ENCODE measurements around the gene TSPAN7.

TSPAN7 gene

DNA sequence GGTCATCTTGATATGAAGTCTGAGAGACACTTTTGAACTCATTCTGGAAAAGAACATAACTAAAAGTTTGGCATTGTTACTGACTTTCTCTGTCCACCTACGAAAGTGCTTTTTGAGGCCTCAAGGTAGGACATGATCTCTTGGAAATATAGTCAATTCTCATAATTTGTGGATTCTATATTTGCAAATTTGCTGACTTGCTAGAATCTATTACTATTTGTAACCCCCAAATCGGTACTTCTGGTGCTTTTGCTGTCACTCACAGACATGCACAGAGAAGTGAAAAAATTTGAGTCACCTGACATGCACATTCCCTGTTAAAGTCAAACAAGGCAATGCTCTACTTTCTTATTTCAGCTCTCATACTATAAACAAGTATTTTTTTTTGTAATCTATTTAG, 35.6 kb downstream of the TSPAN7 start:
- no peak for DNase-seq

- DNase-seq: no peak
Measured at GRCh38 chrX:38599796-38600755, 38.7 kb downstream of the TSPAN7 start.

- no peak for DNase-seq
Measured at GRCh38 chrX:38601866-38602265, 40.5 kb downstream of the TSPAN7 start.

GRCh38 chrX:38606821-38607220, 45.5 kb downstream of the TSPAN7 start:
- no peak for DNase-seq

- no peak for DNase-seq
Measured at GRCh38 chrX:38607976-38608375, 46.6 kb downstream of the TSPAN7 start.

DNA sequence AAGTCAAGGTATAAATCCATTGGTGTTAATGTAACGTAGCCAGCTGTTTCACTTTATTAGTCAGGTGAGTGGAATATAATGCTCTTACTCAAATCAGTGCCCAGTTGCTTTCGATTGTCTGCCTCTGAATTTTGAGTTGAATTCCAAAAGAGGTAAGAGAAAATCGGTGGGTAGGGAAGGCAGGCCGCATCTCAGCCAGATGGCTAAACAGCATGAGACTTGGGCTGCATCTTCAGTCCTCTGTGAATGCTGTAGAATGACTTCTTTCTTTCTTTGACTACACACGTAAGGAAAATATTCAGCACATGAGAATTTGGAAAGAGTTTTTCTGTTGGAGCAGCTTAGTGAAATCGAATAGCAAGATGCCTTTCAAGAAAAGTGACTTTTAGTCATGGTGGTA, 49.5 kb downstream of the TSPAN7 start:
- DNase-seq: no peak

GRCh38 chrX:38612281-38612680, 50.9 kb downstream of the TSPAN7 start:
- DNase-seq: no peak

- DNase-seq: no peak
Measured at GRCh38 chrX:38614485-38614884, 53.1 kb downstream of the TSPAN7 start.

DNA sequence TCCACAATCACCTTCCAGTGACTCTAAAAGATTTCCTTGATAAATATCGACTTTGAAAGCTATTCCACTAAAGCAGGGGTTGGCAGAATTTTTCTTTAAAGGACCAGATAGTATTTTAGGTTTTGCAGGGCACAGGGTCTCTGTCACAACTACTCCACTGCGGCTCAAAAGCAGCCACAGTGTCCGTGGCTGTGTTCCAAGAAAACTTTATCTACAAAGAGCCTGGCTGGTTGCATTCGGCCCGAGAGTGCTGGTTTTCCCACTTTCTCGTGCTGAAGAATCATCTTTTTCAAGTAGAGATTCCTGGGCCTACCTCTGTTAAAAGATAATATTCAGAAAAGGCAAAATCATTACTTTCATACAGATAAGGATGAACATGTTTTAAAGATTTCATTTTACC, 55.6 kb downstream of the TSPAN7 start:
- no peak for DNase-seq

- no peak for DNase-seq
Measured at GRCh38 chrX:38618180-38618579, 56.8 kb downstream of the TSPAN7 start.

- DNase-seq: no peak
Measured at GRCh38 chrX:38620623-38621022, 59.3 kb downstream of the TSPAN7 start.

DNA sequence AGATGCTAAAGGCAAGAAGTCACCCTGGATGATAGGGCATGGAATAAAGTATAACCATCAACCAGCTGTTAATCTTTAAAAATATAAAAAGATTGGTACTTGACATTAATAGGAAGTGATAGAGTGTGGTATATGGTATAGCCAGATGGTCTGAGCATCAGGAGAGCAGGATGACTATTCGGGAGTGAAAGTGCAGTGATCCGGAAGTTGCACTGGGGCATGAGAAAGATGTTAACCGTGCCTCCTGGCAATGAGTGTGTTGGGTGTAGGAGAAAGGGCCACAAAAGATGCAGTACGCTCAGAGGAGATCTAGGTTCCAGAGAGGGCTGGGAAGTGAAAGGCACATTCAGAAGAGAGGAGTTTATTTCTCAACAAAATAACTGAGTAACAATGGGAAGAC, 65.0 kb downstream of the TSPAN7 start:
- DNase-seq: no peak

DNA sequence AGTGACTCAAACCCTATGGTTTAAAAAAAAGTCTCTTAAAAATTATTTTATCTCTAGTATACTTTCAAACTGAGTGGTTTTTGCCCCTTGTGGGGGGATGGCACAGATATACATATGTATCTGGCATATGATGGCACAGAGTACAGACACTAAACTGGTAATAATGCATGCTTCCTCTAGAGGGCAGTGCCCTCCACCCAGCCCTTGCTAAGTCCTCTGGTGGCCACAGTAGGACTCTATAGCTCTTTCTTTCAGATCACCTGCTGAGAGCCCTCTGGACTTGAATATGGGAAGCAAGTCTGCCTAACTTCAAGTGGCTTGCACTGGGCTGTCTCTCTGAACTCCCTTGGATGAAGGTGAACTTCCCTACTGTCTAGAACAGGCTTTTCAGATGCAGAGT, 66.3 kb downstream of the TSPAN7 start:
- DNase-seq: no peak

- no peak for DNase-seq
Measured at GRCh38 chrX:38628587-38628986, 67.2 kb downstream of the TSPAN7 start.

DNA sequence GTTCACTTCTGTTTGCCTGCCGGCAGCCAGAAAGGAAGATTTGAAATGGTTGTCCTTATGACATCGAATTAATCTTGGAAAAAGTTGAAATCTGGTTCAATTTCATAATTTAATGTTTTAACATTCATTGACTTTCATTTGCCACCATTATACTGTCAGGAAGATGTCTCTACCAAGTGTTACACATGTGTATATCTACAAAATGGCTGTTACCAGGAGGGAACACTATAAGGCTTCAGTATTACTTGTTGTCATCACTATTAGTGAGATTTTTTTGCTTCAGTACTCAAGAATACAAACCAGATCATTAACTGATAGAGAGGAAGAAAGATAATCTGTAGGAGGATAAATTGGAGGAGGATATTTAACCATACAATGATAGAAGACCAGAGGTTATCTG, 71.2 kb downstream of the TSPAN7 start:
- DNase-seq: no peak

DNA sequence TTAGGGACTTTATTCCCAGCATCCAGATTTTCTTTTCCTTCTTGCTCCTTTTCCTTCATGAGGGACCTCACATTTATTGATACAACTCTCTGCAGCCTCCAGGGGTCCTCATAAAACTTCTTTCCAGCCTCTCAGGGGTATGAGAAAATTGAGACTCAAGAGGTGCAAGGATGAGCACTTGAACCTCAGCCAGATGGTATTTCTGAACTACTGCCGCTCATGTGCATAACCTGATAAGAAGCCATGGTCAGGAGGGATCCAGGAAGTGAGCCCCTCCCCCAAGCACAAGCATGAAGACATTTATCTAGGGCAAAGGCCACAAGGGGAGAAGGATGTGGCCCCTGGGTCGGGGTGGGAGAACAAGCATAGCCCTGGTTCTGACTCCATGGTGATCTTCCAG, 73.3 kb downstream of the TSPAN7 start:
- DNase-seq: no peak

GRCh38 chrX:38636949-38637819, 75.8 kb downstream of the TSPAN7 start:
- DNase-seq: no peak

DNA sequence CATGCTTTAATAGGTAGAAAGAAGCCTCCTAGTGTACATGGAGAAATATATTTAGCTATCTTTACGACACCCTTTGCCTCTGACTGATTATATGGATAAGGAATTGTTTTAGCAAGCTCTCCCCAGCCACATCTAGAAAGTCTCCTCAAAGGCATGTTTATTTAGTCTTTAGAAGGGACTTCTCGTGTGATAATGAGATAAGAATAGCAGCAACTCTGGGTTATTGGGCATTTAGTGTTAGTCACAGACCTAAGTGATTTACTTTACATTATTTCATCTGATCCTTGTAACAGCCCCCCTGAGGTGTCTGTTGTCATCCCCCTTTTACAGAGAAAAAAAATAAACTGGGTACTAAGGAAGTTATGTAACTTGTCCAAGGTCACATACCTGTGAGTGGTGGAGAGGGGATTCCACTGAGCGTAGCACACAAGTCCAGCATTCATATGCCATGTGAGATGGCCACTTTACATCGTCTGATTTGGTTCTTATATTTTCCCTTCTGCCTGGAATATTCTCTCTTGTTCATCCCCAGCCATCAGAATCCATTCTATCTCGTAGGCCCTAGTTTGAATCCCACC, 77.7 kb downstream of the TSPAN7 start:
- no peak for DNase-seq

DNA sequence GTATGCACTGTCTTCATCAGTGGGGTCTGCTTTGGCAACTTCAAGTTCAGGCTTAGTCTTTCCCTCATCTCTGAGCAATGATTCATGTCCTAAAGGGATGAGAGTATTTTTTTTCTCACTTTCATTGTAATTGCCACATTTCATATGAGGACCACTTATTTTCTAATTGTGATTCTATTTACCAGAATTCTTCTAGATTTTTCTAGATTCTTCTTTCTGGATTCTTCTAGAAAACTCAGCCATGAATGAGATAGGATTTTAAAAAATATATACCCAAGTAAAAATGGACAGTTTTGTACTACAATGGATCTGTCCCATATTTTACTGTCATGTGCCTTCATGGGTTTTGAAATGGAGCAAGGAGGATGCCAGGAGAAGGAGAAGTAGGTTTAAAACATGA, 78.4 kb downstream of the TSPAN7 start:
- no peak for DNase-seq

DNA sequence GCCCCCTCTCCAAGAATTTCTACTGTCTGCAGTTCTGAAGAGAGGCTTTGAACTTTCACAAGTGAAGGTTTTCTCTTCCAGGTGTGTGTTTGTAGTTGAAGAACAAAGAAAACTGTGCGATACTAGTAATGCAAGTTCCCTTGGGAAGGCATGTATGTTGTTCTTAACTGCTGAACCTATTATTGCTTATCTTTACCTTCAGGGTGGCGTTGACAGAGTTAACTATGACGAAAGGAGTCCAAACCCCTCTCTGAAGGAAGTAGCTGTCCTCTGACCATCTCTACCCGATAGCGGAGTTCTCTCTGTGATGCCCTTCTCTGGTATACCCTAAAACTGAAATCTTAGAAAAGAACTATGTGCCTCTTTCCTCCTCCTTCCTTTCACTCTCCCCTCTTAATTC, 79.9 kb downstream of the TSPAN7 start:
- DNase-seq: no peak

DNA sequence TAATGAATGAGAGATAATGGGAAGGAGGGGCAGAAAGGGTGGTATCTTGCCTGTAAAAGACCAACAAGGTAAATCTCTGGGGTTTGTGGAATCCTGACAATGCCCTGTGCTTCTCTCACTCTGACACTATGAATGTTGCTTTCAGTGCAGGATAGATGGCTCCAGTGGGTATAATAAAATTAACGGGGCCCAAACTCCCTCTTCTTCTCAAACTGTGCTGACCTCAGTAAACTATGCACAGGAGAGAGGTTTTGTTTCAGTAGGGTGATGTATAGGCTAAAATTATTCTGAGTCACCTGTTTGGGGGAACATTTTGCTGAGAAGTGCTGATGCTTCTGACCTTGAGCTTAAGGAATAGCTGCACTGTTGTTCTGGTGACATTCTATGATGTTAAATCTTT, 82.6 kb downstream of the TSPAN7 start:
- no peak for DNase-seq

DNA sequence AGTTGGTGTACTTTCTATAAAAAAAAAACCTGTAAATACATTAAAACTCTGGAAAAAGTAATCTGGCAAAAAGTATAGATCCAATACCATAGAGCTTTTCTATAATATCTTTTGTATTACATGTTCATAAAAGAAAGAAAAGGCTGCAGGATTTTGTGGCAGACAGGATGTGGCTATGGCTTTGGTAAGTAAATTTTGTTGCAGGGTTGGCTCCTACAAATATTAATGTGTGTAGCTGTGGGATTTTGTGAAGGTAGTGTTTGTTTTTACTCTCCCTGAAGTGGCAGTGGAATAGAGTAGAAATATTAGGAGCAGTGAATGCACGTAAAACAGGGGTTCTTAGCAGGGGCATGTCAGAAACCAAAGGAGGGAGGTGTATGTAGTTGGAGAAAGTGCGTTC, 84.8 kb downstream of the TSPAN7 start:
- DNase-seq: no peak

GRCh38 chrX:38649221-38649620, 87.9 kb downstream of the TSPAN7 start:
- DNase-seq: no peak
